Suppressor macrophage treated with lipopolysaccharide for 4 hours (primary cell): ENCODE results near the gene CIITA.

Experiments
- DNase-seq: peaks from one replicate; pipeline ENCODE4 v3.0.0-alpha.2; 2020

The CIITA gene

GRCh38 chr16:10881479-10882030, 4.6 kb downstream of the CIITA start:
- DNase-seq = peak; percentile 32

DNA sequence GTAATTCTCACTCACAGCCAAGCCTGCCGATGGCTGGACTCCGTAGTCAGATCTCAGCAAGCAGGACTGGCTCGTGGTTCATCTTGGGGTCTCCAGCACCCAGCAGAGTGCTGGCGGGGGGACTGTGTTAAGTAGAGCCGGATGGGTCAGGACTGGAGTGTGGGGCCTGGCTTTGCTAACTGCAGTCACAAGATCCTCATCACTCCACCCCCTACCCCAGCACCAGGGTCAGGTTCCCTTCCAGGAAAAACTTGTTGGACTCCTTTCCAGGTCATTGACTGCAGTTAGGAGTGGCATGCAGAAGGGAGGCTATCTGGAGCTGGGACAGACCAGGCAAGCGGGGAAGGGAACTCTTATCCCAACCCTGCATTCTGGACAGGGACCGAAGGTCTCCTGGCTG, 6.0 kb downstream of the CIITA start:
- DNase-seq = no peak

DNA sequence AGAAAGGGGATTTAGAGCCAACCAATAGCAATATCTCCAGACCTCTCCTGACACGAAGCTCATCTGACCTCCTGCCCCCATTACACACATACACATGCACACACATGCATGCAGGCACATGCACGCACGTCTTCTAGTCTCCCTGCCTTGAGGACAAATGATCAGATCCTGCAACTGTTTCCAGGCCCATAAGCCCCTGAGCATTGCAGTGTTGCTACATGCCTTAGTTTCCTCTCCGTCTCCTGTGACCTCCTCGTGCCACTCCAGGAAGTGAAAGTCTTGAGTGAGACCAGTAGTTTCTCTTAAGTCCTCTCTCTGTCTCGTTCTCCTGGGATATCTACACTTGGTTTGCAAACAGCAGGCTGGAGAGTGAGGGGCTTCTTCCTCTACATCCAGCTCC, 8.2 kb downstream of the CIITA start:
- DNase-seq = peak; percentile 79

GRCh38 chr16:10888320-10888937, 11.4 kb downstream of the CIITA start:
- no peak for DNase-seq

- no peak for DNase-seq
Measured at GRCh38 chr16:10889855-10890254, 12.9 kb downstream of the CIITA start.

GRCh38 chr16:10892782-10893318, 15.8 kb downstream of the CIITA start:
- no peak for DNase-seq

DNA sequence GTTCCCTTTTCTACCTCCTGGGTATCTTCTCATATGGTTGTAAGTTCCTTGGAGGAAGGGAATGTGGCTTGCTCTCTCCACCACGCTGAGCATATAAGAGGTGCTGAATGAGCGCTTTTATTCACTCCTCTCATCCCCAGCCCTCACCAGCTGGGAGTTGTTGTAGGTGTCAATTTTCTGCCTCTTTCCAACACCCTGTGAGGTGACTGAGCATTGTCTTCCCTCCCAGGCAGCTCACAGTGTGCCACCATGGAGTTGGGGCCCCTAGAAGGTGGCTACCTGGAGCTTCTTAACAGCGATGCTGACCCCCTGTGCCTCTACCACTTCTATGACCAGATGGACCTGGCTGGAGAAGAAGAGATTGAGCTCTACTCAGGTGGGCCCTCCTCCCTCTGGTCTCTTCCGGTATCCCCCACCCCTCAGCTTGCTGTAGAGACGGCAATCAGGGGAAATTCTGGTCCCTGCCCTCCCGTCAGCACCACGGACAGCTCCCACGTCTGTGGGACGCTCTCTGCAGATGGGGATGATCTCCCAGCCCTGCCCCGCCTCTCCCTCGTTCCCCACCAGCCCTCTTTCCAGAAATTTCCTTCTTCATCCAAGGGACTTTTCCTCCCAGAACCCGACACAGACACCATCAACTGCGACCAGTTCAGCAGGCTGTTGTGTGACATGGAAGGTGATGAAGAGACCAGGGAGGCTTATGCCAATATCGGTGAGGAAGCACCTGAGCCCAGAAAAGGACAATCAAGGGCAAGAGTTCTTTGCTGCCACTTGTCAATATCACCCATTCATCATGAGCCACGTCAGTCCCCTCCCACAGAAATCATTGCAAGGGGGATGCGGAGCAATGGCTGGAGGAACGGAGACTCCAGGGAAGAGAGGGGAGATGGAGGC, 18.3 kb downstream of the CIITA start:
- DNase-seq = peak; percentile 57

GRCh38 chr16:10896165-10896564, 19.2 kb downstream of the CIITA start:
- no peak for DNase-seq

GRCh38 chr16:10896723-10897122, 19.7 kb downstream of the CIITA start:
- DNase-seq = peak; percentile 78

- peak; percentile 46 for DNase-seq
Measured at GRCh38 chr16:10897134-10897533, 20.1 kb downstream of the CIITA start.

GRCh38 chr16:10902999-10903398, 26.0 kb downstream of the CIITA start:
- DNase-seq = no peak

- DNase-seq = no peak
Measured at GRCh38 chr16:10906482-10906881, 29.5 kb downstream of the CIITA start.

DNA sequence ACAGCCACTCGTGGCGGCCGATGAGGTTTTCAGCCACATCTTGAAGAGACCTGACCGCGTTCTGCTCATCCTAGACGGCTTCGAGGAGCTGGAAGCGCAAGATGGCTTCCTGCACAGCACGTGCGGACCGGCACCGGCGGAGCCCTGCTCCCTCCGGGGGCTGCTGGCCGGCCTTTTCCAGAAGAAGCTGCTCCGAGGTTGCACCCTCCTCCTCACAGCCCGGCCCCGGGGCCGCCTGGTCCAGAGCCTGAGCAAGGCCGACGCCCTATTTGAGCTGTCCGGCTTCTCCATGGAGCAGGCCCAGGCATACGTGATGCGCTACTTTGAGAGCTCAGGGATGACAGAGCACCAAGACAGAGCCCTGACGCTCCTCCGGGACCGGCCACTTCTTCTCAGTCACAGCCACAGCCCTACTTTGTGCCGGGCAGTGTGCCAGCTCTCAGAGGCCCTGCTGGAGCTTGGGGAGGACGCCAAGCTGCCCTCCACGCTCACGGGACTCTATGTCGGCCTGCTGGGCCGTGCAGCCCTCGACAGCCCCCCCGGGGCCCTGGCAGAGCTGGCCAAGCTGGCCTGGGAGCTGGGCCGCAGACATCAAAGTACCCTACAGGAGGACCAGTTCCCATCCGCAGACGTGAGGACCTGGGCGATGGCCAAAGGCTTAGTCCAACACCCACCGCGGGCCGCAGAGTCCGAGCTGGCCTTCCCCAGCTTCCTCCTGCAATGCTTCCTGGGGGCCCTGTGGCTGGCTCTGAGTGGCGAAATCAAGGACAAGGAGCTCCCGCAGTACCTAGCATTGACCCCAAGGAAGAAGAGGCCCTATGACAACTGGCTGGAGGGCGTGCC, 30.1 kb downstream of the CIITA start:
- no peak for DNase-seq

- DNase-seq = no peak
Measured at GRCh38 chr16:10907757-10908045, 30.7 kb downstream of the CIITA start.

DNA sequence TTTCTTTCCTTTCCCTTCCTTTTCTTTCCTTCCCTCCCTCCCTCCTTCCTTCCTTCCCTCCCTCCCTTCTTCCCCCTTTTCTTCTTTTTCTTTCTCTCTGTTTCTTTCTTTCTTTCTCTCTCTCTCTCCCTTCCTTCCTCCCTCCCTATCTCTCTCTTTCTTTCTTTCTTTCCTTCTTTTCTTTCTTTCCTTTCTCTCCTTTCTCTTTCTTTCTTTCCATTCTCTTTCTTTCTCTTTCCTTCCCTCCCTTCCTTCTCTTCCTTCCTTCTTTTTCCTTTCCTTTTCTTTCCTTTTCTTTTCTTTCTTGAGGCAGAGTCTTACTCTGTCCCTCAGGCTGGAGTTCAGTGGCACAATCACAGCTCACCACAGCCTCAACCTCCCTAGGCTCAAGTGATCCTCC, 34.3 kb downstream of the CIITA start:
- no peak for DNase-seq

DNA sequence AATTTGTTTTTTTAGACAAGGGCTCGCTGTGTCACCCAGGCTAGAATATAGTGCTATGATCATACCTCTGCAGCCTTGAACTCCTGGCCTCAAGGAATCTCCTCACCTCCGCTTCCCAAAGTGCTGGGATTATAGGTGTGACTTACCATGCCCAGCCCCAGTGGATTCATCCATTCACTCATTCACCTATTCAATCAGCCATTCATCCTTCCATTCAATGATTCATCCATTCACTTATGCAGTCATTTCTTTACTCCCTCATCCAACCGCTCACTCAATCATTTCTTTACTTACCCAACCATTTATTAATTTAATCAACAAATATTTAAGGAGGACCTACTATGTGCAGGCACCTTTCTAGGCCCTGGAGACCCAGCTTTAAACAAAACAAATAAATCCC, 39.5 kb downstream of the CIITA start:
- no peak for DNase-seq

DNA sequence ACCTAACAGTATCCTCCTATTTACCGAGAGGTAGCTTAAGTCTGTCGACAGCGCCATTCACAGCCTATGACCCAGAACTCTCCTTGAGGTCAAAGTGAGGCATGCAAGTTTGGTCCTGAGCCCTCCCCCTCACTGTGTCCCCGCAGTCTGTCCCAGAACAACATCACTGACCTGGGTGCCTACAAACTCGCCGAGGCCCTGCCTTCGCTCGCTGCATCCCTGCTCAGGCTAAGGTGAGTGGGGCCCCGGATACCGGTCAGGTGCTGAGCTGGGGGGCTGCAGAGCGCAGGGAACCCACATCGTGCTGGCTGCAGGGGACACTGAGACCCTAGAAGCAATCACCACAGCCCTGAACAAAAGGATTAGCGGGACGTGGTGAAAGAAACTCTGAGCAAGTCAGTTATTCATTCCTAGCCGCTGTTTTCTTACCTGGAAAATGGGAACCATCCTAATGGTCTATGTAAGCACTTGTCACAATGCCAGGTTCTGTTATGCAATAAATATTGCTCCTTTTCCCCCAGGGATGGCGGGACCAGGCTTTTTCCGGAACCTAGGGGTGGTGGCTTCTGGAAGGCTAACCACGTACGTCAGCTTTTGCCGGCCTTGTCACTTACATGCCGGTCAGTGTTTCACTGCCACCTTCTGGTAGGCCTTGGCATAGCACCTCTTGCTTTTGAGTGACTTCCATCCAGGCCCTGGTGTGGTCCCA, 41.4 kb downstream of the CIITA start:
- DNase-seq = peak; percentile 95

GRCh38 chr16:10919003-10919351, 42.0 kb downstream of the CIITA start:
- DNase-seq = no peak

DNA sequence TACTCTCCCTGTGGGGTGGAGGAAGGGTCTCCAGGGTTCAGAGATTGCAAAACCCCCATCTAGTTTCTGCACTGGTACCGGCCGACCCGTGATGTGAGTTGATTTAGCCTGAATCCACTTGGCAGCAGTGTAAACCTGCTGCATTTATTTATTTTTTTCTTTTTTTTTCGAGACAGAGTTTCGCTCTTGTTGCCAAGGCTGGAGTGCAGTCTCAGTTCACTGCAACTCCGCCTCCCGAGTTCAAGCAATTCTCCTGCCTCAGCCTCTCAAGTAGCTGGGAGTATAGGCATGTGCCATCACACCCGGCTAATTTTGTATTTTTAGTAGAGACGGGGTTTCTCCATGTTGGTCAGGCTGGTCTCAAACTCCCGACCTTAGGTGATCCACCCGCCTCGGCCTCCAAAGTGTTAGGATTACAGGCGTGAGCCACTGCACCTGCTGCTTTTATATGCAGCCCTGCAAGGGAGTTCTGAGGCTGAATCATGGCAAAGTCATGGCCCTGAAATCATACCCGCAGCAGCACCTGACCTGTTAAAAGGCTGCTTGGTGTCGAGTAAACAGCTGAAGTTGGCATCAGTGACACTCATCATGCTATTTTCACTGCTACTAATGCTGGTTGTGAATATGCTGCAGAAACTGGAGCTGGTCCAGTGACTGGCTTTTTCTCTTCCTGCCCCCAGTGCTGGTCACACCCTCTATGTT, 43.9 kb downstream of the CIITA start:
- no peak for DNase-seq

GRCh38 chr16:10921536-10922327, 44.7 kb downstream of the CIITA start:
- DNase-seq = peak; percentile 43
